ENCODE data around the gene PCID2.
A peak's percentile ranks its signal among the peaks of the same experiment; 100 is the strongest.
"Not testable (repeated sequence)": the region's sequence is repeated elsewhere in the genome, so short reads cannot be mapped to it uniquely, and the experiment has no call there.

PCID2 gene

DNA sequence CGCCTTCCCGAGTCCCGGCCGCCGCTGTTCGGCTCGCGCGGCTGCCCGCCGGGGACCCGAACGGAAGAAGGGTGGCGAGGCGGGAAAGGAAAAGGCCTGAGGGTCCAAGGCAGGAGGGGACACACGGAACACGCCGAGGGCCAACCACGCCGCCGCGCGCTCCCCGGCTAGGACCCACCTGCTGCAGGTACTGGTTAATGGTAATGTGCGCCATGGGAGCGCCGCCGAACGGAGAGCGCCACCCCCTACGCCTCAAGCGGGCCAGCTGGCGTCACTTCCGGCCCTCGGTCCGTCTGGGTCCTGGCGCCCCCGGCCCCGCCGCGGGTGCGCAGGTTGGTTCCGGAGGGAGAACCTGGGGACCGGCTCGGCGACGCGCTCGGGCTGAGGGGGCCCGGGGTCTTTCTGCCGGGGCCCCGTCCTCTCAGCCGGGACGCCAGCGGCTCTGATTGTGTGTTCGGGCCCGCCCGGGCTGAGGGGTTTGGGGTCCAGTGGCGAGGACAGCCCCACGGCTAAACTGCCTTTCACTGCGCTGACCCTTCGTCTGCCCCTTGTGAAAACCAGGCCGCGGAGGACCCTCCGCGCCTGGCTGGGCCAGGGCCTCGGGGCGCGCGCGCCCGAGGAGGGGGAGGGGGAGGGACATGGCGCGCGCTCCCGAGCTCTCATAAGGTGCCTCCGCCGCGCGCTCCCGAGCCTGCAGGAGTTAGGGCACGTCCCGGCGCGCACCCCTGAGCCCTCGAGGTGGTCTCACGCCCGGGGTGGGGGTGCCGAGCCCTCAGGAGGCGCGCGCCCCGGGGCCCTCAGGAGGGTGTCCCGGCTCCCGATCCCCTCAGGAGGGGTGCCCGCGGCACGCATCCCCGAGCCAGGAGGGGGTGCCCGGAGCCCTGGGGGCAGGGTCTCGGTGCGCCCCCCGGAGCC is at the start of gene PCID2:
TSS of gene PCID2 (minus strand) at position 249 of the 915 bp plus-strand sequence. CDS start at position 214, 35 bp downstream.
- peak; percentile 88 for DNase-seq (ENCODE audit: low read depth)

DNA sequence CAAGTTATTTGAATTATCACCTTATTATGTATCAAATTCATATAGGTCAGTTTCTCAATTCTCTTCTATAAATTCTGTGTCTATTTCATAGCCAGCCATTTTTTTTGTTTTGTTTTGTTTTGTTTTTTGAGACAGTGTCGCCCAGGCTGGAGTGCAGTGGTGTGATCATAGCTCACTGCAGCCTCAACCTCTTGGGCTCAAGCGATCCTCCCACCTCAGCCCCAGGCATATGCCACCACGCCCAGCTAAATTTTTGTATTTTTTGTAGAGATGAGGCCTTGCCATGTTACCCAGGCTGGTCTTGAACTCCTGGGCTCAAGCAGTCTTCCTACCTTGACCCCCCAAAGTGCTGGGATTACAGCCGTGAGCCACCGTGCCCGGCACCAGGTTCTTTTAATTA is 49.4 kb upstream of the PCID2 start:
- DNase-seq (ENCODE audit: low read depth), result not testable (repeated sequence)

DNA sequence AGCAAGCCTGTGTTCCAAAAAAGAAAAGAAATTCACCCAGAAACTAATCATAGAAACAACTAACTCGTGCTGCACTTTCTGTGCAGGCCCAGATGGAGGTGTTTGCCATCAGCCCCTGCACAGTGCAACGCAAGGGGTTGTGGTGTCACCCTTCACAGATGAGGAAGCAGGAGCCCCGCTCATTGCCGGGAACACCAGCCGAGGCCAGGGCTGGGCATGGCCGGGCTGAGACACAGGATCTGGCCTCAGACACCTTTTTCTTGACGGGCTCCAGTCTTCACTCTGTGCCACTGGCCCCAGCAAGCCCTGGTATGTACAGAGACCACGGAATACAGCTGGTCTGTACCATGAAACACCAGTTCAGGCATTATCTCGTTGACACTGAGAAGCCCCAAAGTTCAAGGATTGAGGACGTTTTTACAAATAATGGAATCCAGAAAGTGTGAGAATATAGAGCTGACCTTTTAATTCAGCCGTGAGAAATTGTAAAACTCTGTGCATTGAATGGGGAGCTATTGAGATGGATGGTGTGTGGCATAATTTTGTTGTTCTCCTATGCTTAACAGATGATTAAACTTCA is 44.1 kb upstream of the PCID2 start:
- no peak for DNase-seq (ENCODE audit: low read depth)

DNA sequence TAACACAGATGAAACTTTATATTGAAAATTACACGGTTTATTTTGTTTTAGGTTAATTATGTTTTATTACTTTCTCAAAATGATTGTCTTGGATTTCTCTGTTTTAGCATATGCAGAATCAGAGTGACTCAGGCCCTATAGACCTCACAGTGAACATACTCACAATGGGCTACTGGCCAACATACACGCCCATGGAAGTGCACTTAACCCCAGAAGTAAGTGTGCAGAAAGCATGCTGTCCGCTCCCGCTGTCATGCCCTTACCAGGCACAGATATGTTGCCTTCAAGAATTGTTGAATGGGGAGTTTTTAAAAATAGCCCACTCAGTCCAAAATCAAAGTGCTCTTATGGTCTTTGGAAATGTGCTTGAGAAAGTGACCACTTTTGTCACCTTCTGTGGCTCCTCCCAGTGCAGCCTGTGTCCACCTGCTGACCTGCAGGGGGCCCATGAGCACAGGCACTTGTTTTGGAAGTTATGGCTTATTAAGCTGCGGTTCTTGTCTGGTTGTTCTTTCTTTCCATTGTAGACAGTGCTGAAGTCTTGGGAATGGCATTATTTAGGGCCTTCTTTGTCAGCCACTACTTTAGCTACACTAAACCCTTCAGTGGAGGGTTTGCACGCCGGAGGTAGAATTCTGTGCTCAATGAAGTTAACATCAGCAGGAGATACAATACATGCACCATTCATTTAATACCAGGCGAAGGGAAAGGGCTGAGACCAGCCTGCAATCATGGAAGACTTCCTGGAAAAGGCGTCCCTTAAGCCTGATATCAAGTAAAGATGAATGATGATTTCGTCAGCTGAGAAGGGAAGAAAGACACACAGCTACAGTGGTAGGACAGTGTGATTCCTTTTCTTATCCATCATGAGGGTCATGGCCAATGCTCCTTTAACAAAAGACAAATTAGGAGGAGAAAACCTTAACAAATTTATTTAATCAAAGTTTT is 37.7 kb upstream of the PCID2 start:
- DNase-seq (ENCODE audit: low read depth), result no peak

DNA sequence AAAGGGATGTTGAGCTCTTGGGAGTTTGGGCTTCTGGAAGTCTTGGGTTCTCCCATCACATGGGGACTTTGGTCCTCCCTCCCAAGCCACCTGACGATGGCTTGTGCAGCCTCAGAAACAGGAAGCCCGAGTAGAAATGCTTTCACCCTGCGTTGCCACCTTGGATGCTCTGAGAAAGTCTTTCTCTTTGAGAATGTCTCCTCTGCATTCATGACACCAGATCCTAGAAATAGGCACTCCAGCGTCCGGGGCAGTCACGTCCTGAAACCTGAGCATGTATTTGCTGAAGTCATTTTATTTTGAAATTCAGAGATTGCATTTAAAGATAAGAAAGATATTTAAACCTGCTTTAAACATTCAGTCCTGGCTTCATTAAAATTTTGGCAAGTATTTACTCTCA is 35.4 kb upstream of the PCID2 start:
- no peak for DNase-seq (ENCODE audit: low read depth)

DNA sequence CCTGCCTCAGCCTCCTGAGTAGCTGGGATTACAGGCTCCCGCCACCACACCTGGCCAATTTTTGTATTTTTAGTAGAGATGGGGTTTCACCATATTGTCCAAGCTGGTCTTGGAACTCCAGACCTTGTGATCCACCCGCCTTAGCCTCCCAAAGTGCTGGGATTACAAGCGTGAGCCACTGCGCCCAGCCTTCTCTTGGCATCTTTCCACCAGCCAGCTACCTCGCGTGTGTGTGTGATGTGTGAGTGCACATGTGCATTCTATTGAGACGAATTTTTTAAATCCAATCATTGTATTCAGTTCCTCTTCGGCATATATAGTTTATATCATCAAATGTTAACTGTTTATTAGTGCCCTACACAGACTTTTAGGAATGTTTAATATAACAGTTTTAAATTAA is 33.2 kb upstream of the PCID2 start:
- DNase-seq (ENCODE audit: low read depth), result not testable (repeated sequence)

DNA sequence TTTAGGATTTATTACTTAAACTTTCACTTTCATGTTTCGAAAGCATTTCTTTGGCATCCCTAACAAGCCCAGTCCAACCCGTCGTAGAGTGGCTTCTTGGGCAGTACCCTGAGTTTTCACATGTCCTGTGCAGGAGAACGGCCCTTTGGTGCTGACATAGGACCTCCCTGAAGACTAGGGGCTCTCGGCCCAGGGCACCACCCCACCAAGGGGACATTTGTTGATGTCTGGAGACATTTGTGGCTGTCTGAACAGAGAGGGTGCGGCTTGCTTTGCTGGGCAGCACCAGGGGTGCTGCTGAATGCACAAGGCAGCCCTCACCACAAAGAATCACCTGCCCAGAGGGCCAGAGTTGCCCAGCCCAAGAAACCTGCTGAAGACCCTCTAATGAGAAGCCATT is 31.5 kb upstream of the PCID2 start:
- no peak for DNase-seq (ENCODE audit: low read depth)

DNA sequence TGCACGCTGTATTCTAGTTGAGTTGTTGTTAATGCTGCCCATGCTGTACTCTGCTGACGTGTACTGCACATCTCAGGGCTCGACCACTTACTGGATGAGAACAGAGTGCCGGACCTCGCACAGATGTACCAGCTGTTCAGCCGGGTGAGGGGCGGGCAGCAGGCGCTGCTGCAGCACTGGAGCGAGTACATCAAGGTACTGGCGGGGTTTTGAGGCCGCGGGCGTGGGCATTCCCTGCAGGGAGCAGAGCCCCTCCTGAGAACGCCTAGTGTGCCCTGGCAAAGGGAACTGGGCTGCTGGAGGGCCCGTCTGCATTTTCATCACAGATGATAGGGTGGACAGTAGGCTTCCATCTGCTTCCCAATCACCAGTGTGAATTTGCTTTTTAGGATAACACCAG is 30.9 kb upstream of the PCID2 start:
- no peak for DNase-seq (ENCODE audit: low read depth)

DNA sequence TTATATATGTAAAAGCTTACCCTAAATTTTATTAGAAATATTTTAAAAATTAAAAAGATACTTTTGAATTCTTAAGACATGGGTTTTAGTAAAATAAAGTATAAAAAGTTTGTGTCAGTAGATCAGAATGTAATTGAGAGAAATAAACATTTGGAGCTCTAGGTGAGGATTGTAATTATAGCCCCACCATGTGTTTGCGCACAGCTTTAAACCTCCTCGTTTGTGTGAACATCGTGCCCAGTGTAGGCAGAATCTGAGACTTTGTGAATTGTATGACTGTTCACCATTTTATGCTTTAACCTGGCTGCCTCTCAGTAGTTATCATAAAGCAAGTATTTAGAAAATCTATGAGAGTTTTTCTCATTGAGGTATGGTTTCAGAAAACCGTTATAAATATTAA is 30.1 kb upstream of the PCID2 start:
- no peak for DNase-seq (ENCODE audit: low read depth)

DNA sequence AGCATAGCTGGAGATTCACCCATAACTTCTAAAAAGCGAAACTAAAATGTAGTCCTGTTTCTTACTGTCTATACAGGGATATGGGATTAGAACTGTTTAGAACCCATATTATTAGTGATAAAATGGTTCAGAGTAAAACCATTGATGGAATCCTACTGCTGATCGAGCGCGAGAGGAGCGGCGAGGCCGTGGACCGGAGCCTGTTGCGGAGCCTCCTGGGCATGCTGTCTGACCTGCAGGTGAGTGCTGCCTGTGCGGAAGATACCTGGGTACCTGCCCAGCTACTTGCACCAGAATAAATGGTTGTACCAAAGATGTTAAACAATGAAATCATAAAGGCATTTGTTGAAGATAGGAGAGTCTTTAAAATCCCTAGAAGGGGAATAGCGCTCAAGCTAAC is 24.6 kb upstream of the PCID2 start:
- no peak for DNase-seq (ENCODE audit: low read depth)

DNA sequence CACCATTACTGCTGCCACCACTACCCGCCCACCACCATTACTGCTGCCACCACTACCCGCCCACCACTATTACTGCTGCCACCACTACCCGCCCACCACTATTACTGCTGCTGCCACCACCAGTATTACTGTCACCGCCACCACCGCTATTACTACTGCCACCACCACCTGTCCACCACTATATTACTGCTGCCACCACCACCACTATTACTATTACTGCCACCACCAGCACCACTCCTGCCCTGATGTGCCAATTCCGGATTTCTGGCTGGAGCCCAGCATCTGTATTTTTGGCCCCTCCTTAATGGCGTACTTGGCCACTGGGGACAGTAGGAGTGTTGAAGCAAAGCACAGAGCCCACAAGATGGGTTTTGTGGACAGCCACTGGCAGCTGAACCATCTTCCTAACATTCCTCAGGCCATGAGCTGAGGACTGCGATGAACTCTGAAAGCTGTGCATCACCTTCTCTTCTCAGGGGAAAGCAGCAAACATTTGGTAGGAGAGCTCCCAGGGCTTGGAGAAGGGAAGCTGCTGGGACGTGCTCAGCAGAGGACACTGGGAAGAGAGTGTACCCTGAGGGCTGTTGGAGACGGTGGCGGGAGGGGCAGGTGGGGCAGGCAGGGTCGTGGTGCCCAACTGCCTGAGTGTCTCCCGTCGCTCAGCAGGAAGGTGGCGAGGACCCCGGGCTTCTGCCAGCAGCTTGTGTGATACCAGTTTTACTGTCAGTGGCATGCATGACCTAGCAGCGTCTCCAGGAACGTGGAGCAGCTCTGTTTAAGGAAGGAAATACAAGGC is 23.9 kb upstream of the PCID2 start:
- no peak for DNase-seq (ENCODE audit: low read depth)

DNA sequence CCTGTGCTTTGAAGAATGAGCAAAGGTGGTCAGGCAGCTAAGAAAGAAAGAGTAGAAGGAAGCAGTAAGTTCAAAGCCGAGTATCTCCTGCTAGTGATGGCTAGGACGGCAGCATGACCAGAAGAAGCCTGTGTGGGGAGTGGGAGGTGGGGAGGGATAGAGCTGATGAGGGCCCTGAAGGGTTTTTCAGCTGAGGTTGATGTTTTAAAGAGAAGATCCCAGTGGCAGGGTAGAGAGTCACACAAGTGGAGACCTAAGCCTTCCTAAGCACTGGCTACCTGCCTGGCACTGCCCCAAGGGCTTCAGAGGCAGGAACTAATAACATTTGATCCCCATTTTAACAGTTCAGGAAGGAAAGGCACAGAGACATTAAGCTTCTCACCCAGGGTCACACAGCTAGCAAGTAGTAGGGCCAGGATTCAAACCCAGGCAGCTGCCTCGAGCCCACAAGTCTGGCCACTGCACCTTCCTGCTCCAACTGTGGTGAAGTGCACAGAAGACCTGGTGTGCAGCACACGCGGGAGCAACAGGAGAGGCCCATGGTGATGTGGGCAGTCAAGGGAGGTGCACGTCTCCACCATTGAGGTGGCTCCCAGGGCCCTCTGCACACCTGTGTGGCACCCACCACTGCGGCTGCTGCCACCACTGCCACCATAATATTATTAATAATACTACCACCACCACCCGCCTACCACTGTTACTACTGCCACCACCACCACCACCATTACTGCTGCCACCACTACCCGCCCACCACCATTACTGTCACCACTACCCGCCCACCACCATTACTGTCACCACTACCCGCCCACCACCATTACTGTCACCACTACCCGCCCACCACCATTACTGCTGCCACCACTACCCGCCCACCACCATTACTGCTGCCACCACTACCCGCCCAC is 23.1 kb upstream of the PCID2 start:
- DNase-seq (ENCODE audit: low read depth), result no peak

DNA sequence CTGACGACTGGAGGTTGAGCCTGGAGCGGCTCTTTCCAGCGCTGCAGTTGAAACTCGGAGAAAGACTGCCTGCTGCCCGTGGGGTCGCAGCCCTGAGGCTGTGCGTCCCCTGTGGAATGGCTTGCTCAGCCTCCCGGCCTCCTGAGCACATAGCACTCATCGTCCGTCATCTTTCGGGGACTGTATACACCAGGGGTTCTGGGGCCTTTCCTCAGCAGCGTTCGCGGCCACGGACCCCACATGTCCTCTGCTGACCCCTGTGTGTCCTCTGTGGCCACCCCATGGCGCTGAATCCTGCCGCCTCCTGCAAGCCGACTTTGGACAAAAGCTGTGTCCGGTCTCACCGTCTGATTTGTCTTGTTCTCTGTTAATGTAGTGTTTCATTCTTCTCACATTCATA is 21.3 kb upstream of the PCID2 start:
- no peak for DNase-seq (ENCODE audit: low read depth)

DNA sequence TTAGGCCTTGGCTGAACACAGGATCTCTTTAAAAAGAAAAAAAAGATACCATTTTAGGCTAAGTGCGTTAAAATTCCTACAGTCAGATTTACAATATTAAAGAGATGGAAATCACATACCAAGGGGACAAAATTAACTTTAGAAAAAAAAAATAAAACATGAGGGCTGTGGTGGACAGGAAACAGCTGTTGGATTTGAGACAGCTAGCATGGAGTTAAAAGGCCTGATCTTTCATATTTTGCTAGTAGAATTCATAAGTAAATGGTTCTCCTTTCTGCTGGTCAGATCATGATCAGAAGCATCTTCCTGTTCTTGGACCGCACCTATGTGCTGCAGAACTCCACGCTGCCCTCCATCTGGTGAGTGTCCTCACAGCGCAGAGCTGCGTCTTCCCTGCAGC is 20.7 kb upstream of the PCID2 start:
- no peak for DNase-seq (ENCODE audit: low read depth)

DNA sequence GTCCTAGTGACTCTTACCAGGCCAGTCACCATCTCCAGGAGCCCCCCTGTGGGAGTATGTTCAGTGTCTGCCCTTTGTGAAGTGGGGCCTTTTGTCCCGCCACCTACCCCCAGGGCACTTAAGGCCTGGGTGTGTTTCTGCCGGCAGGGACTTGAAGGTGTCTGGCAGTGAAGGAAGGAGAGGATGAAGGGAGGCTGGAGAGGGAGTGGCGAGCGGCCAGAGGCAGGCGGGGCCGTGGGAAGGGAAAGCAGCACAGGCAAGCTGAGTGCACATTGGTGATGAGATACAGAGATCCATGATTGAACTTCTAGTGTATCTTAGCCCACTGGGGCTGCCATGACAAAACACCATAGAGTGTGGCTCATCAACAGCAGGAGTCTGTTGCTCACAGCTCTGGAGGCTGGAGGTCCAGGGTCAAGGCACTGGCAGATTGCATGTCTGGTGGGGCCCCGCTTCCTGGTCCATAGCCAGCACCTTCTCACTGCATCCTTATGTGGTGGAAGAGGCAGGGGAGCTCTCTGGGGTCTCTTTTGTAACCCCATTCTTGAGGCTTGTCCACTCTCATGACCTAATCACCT is 18.5 kb upstream of the PCID2 start:
- DNase-seq (ENCODE audit: low read depth), result no peak

DNA sequence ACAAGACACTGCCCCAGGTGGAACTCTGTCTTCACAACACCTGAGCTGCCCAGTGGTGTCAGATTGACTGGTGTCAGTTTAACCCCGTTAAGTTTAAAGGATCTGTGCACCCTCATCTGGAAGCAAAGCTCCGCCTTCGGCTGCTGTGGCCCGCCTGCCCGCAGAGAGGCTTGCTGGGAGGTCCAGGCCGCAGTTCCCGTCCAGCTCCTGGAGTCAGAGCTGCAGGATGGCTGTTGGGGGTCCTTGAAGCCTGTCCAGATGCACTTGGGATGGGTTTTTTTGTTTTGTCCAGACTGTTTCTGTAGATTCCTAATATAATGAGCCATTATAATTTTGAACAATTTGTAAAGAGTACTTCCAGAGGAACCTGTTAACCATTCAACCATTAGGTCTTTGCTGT is 17.0 kb upstream of the PCID2 start:
- DNase-seq (ENCODE audit: low read depth), result no peak

DNA sequence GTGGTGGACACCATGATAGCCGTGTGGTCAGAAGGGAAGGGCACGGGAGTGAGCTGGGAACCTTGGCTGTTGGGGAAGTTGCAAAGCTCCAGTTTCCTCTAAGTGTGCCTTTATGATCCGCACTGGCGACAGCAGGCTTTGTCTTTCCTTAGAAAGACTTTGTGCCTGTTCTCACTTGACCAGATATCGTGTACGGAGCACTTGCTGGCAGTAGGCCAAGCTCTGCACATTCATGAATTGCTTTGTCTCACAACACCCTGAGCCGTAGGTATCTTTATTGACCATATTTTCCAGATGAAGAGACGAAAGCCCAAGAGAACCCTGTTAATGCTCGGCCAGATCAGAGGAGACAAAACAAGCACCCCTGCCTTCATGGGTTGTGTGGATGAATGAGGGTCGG is 16.0 kb upstream of the PCID2 start:
- no peak for DNase-seq (ENCODE audit: low read depth)

DNA sequence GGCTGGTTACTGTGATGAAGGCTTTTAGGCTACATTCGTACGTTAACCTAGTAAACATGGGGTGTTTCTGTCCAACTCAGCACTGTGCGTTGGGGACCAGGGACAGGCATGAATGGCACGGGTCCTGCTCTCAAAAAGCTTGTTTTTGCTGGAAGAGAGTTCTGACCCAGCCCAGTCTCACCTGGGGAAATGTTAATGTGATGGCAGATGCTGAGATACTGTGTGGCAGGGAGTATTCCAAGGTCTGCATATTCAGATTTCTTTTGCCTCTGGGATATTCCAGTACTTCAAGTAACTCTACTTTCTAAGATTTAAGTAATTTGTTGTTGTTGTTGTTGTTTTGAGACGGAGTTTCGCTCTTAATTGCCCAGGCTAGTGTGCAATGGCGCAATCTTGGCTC is 14.6 kb upstream of the PCID2 start:
- no peak for DNase-seq (ENCODE audit: low read depth)

DNA sequence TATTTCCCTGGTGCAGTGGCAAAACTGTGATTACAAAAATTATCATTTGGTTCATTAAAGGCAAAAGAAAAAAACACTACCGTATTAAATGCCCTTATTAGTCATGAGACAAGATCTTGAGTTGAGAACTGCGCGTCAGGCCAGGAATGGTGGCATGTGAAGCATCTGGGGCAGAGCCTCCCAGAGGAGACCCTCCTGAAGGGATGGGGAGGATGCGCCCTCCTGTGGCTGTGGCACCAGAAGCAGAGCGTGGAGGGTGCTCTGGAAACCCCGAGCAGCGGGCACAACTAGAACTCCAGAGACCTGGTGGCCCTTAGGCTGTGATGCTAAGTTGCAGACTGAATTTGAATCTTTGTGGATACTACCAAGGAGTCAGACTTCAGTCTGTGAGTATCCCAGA is 12.4 kb upstream of the PCID2 start:
- no peak for DNase-seq (ENCODE audit: low read depth)

DNA sequence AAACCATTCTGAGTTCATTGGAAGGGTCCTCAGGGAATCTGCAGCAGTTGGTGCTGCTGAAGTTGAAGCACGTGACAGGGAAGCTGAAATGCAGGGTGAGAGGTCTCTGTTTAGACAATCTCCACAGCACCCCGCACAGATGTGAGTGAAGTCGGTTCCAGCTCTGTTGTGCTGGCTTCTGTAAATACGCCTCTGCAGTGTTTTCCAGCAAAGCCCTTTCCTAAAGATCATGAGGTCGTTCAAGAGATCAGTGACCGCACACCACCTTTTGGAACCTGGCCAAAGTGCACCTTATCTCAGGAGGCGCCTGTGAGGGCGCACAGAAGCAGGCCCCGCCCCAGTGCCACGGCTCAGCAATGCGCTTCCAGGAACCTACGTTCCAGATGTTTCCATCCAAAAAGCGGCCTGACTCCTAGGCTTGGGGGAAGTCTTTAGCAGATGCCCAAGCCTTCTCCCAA is 11.7 kb upstream of the PCID2 start:
- no peak for DNase-seq (ENCODE audit: low read depth)
